Stimulated activated CD4-positive, alpha-beta T cell treated with anti-CD3 and anti-CD28 coated beads, Interleukin-4, amount 100 ng/mL, for 48 hours (primary cell): Measurements from ENCODE around the gene RPTOR.
"Not testable (repeated sequence)": the region's sequence is repeated elsewhere in the genome, so short reads cannot be mapped to it uniquely, and the experiment has no call there.

ENCODE experiments used
- DNase-seq, 2 donors: peaks; one replicate each; pipeline ENCODE4 v3.0.0-alpha.2; 2020; ENCODE audit warnings: low read depth in 2 of 2

The RPTOR gene

DNA sequence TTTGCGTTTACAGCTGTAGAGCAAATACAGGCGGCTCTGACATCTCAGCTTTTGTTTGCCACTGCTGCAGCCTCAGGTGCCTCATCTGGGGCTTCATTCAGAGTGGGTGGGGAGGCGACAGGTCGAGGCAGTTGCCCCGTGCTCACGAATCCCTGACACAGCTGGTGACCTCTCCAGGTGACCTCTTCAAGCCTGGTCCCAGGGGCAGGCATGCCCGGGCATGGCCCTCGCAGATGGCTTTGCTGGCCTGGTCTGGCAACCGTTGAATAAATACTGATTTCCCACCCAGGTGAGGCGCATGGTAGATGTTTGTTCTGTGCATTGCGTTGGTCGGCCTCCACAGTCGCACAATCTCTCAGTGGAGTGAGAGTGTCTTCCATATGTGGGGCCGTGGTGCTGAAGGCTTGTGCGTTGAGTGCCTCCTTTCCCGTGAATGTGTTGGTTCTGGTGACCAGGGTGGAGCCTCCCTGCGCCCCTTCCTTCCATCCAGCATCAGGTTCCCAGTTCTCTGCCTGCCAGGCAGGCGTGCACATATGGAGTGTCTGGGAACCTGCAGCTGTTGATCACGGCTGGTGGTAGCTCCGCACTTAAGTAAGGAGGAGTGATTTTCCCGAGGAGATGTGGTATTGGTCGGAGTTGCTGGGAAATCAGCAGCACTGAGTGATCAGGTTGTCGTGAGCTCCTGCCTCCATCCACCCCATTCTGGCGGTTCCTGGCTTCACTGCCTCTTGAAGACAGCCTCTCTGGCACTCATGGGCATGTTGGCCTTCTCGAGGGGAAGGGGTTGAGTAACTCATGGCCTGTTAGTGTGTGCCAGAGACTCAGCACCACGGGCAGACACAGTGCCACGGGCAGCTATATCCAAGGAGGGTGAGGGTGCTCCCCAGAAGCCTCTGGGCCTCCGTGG is 149.7 kb downstream of the RPTOR start:
- no peak for DNase-seq

DNA sequence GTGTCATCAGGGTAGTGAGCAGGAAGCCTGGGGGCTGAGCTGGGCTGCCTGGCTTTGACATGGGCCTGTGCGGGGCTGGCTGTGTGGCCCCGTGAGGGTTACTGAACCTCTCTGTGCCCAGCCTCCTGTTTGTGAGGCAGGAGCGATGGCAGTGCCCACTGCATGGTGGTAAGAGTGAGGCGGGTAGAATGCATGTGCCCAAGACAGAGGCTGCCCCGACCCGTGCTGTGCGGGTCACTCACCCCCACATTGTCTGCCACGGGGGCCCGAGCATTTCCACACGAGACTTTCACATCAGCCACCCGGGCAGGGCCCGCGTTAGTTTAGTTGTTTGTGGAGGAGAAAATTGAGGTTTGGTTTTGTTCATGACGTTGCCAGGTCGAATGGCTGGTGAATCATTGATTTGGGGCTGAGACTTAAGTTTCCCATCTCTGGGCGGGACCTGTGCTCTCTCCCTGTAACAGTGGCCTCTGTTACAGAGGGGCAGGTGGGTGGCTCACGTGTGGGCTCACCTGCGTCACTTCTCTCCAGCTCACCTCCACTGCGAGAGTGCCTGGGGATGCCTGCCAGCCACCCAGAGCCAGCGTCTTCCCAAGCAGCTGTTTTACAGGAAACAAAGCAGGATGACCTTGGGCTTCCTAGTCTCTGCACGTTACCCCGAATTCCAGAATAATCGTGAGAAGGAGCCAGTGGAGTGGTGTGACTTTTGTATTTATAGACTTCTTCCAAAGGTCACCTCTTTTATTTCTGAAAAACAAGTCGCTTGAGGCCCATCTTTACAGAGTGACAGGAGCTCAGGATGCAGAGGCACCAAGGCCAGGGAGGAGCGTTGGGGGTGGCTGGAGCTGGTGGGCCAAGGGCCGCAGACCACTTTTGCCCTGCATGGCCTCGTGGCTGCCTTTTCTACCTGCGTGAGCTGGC is 150.6 kb downstream of the RPTOR start:
- no peak for DNase-seq

DNA sequence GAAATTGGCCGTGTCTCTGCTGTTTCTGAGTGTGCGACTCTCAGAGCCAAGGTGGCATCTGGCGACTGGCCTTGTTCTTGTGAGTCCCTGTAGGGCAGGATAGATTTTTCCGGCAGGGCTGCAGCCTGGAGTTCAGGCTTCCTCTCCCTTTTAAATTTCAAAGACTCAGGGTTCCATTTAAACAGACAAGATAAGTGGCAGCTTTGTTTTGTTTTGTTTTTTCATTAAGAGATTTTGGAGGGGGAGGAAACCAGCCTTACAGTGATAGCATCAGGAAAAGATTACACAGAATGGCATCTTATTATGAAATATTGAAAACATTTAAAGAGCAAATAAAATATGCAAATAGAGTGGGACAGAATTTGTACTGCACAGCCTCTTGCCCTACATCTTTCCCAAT is 151.3 kb downstream of the RPTOR start:
- DNase-seq, result no peak

DNA sequence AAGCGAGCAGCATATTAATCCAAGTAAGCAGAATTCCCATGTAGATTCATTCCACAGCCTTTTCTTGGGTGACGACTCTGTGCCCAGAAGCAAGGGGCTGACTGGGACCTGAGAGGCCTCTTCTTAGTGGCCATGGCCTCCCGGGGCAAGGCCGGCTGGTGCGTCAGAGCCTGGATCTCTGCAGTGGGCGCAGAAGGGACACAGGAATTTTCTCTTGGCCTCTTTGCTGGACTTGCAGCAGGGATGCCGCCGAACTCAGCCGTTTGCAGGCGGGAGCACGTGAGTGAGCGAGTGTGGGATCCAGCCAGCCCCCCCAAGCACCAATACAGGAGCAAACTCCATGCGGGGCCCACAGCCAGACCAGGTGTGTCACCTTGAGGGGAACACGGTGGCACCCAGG is 151.8 kb downstream of the RPTOR start:
- DNase-seq, result no peak

DNA sequence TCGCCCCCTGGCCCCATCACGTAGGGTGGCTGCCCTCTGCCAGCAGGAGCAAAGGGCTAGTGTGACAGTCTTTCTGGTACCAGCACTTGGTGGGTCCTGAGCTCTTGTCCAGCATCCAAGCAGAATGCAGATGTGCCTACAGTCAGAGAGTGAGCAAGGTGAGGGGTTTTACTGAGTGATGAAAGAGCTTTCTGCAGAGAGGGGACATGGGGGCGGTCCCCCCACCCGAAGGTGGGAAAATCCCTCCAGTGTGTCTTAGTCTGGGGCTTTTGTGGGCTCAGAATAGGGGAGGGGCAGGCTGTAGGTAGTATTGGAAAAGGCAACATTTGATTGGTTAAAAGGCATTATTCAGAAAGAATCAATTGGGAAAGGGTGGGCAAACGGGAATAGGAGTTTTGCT is 152.3 kb downstream of the RPTOR start:
- no peak for DNase-seq

DNA sequence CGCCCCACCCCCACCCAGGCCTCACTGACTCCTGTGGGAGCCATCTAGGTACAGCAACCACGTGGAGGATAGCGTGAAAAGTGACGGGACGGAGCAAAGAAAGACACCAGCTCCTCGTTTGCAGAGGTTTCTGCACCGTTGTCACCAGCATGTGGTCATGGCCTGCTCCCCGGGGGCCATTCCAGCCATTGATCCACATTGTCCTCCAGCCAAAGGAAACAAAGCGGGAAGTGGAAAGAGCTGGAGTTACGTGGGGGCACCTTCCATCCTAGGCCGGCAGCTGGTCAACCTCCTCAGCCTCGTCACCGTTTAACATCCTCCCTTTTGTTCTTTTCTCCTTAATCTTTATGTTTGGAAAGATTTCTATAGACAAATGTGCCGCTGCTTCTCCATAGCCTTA is 153.7 kb downstream of the RPTOR start:
- DNase-seq, result no peak

DNA sequence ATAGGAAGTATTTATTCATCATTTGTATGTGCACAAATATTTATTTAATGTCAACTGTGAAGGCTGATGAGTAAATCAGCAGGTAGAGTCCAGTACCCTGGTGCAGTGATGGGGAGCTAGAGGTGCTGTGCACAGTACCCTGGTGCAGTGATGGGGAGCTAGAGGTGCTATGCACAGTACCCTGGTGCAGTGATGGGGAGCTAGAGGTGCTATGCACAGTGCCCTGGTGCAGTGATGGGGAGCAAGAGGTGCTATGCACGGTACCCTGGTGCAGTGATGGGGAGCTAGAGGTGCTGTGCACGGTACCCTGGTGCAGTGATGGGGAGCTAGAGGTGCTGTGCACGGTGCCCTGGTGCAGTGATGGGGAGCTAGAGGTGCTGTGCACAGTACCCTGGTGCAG is 154.6 kb downstream of the RPTOR start:
- not testable (repeated sequence) for DNase-seq

DNA sequence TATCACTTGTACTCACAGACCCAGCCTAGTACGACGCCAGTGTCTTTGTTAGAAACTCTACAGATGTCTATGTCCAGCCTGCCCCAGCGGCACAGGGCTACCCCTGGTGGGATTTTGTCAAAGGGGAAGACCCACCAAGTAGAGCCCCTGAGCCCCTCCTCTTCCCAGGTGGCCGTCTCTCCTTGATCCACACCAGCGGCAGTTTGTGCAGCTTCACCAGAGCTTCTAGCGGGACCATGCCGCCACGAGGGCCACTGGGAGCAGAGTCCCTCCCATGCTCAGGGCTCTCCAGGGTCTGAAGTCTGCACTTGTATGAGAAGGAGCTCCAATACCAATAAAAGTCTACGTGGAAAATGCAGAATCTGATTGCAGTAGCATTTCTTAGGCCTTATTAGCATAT is 157.1 kb downstream of the RPTOR start:
- no peak for DNase-seq

DNA sequence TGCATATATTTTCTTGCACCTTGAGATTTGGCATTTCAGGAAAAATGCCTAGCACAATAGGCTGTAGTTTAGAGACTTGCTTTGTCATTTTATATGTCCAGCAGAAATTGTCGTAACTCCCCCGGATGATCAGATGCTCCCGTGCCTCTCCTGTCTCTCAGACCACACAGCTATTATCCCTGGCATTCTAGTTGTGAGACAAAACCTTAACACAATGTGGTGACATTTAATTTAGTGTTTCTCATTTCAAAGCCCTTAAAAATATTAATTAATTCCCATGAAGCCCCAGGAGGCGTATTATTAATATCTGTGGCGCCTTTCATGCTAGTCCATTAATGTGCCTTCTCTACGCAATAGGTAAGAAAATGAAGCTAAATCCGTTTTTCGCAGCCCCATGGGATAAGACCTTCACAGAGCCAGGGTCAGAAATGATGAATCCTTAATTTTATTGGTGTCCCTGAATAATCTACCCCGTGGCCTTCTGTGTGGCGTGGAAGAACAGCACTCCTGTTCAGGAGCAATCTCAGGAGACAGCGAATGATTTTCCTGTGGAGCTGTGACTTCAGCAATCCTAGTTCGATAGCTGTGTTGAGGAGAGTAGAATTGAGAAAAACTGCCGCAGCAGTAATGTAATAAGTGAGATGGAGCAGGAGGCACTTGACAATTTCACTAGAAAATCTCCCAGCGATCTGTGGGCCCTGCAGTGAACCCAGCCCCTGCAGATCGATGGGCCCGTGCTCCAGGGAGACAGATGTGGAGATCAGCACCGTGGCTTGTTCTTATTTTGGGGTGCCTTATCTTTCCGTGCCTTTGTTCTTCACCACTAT is 157.9 kb downstream of the RPTOR start:
- no peak for DNase-seq

DNA sequence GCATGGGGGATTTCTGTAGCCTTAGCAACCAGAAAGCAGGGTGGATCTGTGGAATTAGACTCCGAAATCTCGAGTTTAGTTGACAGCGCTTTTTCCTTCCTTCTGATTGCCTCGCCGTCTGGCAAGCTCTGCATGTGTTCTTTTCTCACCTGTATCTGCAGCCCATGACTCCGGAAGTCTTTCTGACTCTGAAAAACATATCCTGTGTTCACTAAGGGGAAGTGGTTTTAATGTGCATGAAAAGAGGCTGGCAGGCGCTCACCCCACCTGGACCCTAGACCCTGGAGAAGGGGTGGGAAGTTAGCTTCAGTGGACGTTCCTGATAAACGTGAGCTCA is 158.5 kb downstream of the RPTOR start:
- no peak for DNase-seq

DNA sequence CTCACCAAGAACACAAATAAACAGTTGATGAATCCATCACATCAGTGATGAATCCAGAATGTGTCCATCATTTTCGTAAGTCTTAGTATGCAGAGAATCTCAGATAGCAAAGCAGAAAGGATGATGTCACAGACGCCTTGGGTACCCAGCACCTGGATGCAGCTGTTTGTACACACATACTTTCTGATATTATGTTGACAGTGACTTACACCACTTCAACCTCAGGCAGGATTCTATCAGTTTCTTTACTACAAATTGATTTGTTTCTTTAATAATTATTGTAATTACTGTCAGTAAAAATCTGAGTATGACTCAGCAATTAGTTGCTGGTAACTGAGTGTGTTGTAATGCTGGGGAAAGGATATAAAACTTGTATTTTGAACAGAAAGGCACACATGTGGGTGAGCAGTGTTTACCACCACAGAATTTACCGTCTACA is 159.8 kb downstream of the RPTOR start:
- no peak for DNase-seq

DNA sequence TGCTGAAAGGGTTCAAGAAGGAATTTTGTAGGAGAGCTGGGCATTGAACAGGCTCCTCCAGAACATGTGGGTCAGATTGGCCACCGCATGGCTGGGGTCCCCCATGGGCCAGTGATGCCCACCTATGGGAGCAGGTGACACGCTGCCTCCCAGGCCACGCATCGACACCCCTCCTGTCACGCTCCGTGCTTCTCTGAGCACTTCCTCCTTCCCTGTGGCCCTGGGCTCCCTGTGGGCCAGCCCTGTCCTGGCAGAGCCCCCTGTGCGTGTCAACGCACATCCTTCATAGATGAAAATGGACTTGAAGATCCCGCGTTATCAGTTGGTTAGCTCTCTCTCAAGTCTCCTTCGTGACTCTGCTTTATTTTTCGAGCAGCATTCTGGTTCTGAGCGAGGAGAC is 160.3 kb downstream of the RPTOR start:
- no peak for DNase-seq

DNA sequence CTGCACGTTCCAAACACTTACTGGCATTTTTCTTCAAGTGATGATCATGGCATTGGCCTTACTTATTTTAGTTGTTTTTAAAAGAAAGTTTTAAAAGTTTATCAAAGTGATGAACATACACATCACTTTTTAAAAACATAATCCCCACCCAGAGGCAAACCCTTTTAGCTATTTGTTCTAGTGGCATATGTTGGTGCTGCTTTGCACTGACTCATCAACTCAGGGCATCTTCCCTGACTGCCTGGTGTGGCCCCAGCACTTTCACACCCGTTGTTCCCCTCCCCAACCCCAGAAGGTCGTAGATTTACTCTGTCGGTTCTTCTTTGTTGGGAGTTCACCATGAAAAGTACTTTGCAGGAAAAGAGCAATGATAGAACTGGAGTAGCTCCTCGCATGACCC is 161.3 kb downstream of the RPTOR start:
- no peak for DNase-seq

DNA sequence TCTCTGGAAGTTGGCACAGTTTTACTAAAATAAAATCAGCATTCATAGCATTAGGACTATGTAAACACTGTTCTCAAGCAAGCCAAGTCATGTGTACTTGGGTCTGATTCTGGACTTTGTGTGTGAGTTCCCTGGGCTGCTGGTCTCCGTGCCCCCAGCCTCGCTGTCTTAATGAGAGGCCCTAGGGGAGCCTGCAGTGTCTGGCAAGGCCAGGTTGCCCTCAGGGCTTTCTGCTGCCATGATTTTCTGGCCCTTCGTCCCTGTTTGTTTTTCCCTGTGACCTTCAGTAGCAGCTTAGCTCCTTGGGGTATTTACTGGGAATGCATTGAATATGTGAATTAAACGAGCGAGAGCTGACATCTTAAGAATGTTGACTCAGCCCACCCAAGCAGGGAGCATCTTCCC is 161.8 kb downstream of the RPTOR start:
- no peak for DNase-seq

DNA sequence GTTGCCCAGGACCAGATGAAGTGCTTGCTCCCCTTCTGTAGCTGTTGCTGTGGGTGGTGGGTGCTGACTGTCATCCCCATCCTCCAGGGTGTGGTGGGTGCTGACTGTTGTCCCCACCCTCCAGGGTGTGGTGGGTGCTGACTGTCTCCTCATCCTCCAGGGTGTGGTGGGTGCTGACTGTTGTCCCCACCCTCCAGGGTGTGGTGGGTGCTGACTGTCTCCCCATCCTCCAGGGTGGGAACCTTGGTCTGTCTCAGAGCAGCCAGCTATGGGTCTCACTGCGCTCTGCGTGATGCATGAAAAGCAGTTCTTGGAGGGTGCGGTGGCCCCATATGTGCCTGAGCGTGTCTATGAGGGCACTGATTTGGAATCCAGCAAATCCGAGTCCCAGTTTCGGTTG is 163.8 kb downstream of the RPTOR start:
- DNase-seq, result no peak

DNA sequence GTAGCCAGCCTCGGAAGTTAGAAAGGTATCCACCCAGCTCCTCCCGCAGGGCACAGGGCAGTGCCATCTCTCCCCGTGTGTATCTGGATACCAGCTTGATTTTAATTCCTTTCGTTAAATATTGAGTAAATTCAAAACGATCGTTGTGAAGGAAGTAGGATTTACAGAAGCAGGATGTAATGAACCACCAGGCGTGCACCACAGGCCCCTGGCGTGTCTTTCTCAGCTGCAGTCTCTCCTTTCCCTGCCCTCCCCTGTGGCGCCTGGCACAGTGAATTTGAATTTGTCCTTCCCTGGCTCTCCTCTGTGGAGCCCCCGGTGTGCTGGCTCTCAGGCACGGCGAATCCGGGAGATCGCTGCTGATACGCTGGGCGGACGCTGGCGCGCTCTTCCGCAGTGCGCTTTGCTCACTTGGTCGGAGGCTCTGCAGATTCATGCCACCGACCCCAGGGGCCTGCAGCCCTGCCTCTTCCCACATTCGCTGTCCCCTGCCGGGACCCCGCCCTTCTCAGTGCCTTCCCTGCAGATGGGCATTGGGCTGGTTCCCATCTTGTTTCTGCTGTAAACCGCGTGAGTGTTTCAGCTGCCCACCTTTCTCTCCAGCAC is 164.6 kb downstream of the RPTOR start:
- no peak for DNase-seq

DNA sequence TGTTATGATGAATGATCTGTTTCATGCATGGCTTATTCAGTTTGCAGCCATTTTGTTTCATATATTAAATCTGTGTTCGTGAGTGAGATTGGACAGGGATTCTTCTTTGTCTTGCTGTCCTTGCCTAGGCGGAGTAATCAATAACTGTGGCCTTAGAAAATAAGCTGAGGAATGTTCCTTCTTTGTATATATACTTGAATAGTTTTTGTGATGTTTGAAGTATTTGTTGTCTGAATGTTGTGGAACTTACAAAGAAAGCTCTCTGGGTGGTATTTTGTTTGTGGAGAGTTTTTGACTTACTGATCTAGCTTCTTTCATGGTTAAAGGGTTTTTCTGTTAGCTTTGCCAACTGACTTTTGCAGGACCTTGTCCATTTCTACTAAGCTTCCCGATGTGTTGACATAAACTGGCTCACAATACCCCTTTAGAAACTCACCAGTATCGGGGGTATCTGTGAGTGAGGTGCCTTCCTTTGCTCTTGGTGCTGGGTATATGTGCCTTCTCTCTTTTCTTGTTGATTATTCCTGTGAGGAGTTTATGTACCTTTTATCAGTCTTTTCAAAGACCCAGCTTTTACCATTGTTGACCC is 166.2 kb downstream of the RPTOR start:
- DNase-seq, result no peak

DNA sequence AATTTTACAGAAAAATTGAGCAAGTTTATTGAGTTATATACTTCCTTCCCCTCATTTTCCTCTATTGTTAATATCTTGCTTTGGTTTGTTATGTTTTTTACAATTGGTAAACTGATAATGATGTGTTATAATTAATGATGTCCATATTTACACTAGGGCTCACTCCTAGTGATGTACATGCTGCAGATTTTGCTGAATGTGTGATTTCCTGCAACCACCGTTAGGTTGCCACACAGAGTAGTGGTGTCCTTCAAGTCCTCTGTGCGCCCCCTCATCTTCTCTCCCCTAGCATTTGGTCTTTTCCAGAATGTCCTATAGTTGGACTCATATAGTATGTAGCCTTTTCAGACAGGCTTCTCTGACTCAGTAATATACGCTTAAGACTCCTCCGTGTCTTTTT is 167.5 kb downstream of the RPTOR start:
- no peak for DNase-seq

DNA sequence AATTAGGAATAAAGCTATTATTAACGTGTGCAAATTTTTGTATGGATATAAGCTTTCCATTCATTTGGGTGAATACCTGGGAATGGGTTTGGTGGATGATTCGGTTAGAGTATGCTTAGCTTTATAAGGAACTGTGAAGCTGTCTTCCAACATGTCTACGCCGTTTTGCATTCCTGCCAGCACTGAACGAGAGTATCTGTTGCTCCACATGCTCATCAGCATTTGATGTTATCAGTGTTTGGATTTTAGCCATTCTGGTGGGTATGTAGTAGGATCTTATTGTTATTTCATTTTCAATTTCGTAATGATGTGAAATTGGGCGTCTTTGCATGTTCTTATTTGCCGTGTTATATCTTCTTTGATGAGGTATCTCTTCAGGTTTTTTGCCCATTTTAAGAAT is 168.0 kb downstream of the RPTOR start:
- DNase-seq, result no peak

DNA sequence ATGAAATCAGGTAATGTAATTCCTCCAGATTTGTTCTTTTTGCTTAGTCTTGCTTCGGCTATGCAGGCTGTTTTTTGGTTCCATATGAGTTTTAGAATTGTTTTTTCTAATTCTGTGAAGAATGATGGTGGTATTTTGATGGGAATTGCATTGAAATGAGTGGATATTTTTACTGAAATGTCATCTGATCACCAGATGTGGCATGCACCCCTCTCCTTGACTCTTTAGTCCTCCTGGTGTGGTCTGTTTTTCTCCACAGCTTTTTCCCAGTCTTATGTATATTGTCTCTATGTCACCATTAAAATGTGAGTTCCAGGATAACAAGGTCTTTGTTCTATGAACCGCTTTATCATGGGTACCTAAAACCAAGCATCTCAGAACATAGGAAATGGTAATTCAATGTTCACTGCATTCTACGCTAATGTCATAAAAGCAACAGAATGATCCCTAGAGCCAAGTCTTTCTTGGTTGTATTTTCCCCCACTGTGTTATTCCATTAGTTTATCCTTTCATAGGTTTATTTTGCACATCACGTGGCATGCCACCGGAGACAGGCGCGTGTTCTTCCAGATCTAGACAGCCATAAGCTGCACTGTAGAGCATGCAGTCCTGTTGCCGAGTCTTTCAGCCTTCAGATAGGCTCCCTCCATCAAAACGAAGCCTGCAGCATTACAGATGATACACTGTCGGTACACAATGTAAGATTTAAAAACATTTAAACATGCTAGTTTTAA is 172.5 kb downstream of the RPTOR start:
- DNase-seq, result no peak

DNA sequence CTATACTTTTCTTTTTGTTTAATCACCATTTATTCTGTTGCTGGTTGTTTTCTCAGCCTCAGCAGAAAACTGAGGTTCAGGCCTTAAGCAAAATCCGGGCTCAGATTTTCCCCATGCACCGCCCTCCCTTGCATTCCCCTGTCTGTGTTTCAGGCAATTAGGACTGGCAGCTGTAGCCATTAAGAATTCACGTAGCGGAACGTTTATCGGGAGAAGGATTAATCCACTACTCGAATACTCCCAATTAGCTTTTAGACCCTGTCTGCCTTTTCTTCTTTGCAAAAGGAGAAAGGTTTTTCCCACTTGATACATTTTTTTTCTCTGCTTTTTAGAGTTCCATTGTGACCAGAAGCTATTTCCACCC is 173.1 kb downstream of the RPTOR start:
- DNase-seq, result no peak
